NCI-H345 (cell line): ENCODE measurements around the gene CTBP2.
A peak's percentile ranks its signal among the peaks of the same experiment; 100 is the strongest.

Experiments
- DNase-seq: peaks from one replicate; lab custom pipeline; 2025; lab: John Stamatoyannopoulos, UW

Gene CTBP2

GRCh38 chr10:124977161-124977560, 183.2 kb downstream of the CTBP2 start:
- no peak for DNase-seq

- no peak for DNase-seq
These were observed 184.3 kb downstream of the CTBP2 start for GRCh38 chr10:124975977-124976514.

GRCh38 chr10:124974131-124974530, 186.2 kb downstream of the CTBP2 start:
- no peak for DNase-seq

GRCh38 chr10:124972637-124973036, 187.7 kb downstream of the CTBP2 start:
- no peak for DNase-seq

- DNase-seq = no peak
These were observed 189.1 kb downstream of the CTBP2 start for GRCh38 chr10:124971276-124971675.

GRCh38 chr10:124967255-124967654, 193.1 kb downstream of the CTBP2 start:
- DNase-seq = no peak

GRCh38 chr10:124966008-124966407, 194.4 kb downstream of the CTBP2 start:
- no peak for DNase-seq

GRCh38 chr10:124963866-124964720, 196.3 kb downstream of the CTBP2 start:
- DNase-seq = no peak

- no peak for DNase-seq
These were observed 197.9 kb downstream of the CTBP2 start for GRCh38 chr10:124962421-124962820.

GRCh38 chr10:124961248-124961570, 199.2 kb downstream of the CTBP2 start:
- DNase-seq = no peak

- no peak for DNase-seq
These were observed 200.8 kb downstream of the CTBP2 start for GRCh38 chr10:124959564-124959963.

- no peak for DNase-seq
These were observed 202.9 kb downstream of the CTBP2 start for GRCh38 chr10:124957404-124957947.

- DNase-seq = no peak
These were observed 203.6 kb downstream of the CTBP2 start for GRCh38 chr10:124956764-124957163.

GRCh38 chr10:124955868-124956267, 204.5 kb downstream of the CTBP2 start:
- no peak for DNase-seq

- DNase-seq = no peak
These were observed 205.1 kb downstream of the CTBP2 start for GRCh38 chr10:124955243-124955642.

GRCh38 chr10:124953421-124953820, 206.9 kb downstream of the CTBP2 start:
- DNase-seq = no peak

GRCh38 chr10:124952123-124952522, 208.2 kb downstream of the CTBP2 start:
- DNase-seq = no peak

- DNase-seq = no peak
These were observed 210.8 kb downstream of the CTBP2 start for GRCh38 chr10:124949543-124949942.

- DNase-seq = peak; percentile 19
These were observed 213.4 kb downstream of the CTBP2 start for GRCh38 chr10:124946945-124947344.

GRCh38 chr10:124944982-124945381, 215.4 kb downstream of the CTBP2 start:
- DNase-seq = no peak

- no peak for DNase-seq
These were observed 216.9 kb downstream of the CTBP2 start for GRCh38 chr10:124943301-124944092.

GRCh38 chr10:124942317-124943169, 217.8 kb downstream of the CTBP2 start:
- DNase-seq = no peak
